Progenitor cell of endocrine pancreas (in vitro differentiated cells): ENCODE measurements around the gene GUSB. TPM values are rescaled to one million over a fixed set of nuclear protein-coding genes. Genes with fewer than 3 reads are reported as not detected.
A peak's percentile ranks its signal among the peaks of the same experiment; 100 is the strongest.
"Not testable (repeated sequence)": the region's sequence is repeated elsewhere in the genome, so short reads cannot be mapped to it uniquely, and the experiment has no call there.

Experiments used
- DNase-seq: peaks from one replicate; pipeline ENCODE4 v3.0.0; 2021; ENCODE audit warnings: low spot score; ENCODE audit not compliant: unreplicated experiment
- H3K27ac Mint-ChIP-seq: 2 replicates; pipeline ENCODE4 v1.8.0; 2021; ENCODE audit warnings: mild to moderate bottlenecking, moderate library complexity, mixed read lengths
- H3K27me3 Mint-ChIP-seq: 2 replicates; pipeline ENCODE4 v1.8.0; 2021; ENCODE audit warnings: mixed read lengths
- H3K36me3 Mint-ChIP-seq: 2 replicates; pipeline ENCODE4 v1.8.0; 2022; ENCODE audit warnings: mixed read lengths; ENCODE audit not compliant: insufficient read depth
- H3K4me1 Mint-ChIP-seq: 2 replicates; pipeline ENCODE4 v1.8.0; 2021; ENCODE audit warnings: low read depth, mixed read lengths
- H3K4me3 Mint-ChIP-seq: 2 replicates; pipeline ENCODE4 v1.8.0; 2021; ENCODE audit warnings: low read depth, mild to moderate bottlenecking, moderate library complexity, mixed read lengths
- H3K9me3 Mint-ChIP-seq: 2 replicates; pipeline ENCODE4 v1.8.0; 2021; ENCODE audit warnings: low read depth, mixed read lengths
- total RNA-seq: library from RNA; stranded (reverse); gene quantifications from 2 replicates; pipeline ENCODE4 v1.2.1, GENCODE V29; 2021
- TF ChIP-seq, protein P1 (sequence below): fragments of 200-600 bp; sonication (generic); IDR thresholded peaks from one replicate; pipeline ENCODE4 v1.5.0; 2021; ENCODE audit warnings: antibody characterized with exemption, mild to moderate bottlenecking; ENCODE audit not compliant: unreplicated experiment

The GUSB gene
- total RNA-seq, 1 donor from 2014 or later: 53.9 TPM

DNA sequence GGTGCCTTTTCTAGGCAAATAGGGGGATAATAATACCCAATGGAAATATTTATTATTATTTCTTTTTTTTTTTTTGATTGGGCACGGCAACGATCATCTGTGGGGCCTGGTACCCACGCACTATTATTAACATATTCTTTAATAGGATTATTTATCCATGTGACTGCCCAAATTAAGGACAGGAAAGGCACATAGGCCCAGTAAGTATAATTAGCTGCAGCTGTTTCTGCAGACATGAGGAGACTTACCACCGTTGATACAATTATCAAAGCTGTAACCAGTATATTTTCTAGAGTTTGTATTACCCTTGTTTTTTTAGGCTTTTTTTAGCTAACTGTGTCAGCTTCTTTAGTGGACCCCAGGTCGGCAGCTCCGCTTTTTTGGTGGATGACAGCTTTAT is 25.2 kb upstream of the GUSB start:
- no peaks in the 10 kb centered on the region for H3K27me3 Mint-ChIP-seq
- no peak for DNase-seq
- H3K27ac Mint-ChIP-seq: no peak overlapping the region
- no peaks in the 10 kb centered on the region for H3K36me3 Mint-ChIP-seq
- H3K4me3 Mint-ChIP-seq: no peak overlapping the region
- peaks cover 21% of the 10 kb centered on the region for H3K4me1 Mint-ChIP-seq
- H3K9me3 Mint-ChIP-seq: peaks cover 4% of the 10 kb centered on the region
- TF ChIP-seq, protein P1, sequence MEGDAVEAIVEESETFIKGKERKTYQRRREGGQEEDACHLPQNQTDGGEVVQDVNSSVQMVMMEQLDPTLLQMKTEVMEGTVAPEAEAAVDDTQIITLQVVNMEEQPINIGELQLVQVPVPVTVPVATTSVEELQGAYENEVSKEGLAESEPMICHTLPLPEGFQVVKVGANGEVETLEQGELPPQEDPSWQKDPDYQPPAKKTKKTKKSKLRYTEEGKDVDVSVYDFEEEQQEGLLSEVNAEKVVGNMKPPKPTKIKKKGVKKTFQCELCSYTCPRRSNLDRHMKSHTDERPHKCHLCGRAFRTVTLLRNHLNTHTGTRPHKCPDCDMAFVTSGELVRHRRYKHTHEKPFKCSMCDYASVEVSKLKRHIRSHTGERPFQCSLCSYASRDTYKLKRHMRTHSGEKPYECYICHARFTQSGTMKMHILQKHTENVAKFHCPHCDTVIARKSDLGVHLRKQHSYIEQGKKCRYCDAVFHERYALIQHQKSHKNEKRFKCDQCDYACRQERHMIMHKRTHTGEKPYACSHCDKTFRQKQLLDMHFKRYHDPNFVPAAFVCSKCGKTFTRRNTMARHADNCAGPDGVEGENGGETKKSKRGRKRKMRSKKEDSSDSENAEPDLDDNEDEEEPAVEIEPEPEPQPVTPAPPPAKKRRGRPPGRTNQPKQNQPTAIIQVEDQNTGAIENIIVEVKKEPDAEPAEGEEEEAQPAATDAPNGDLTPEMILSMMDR: no peak

DNA sequence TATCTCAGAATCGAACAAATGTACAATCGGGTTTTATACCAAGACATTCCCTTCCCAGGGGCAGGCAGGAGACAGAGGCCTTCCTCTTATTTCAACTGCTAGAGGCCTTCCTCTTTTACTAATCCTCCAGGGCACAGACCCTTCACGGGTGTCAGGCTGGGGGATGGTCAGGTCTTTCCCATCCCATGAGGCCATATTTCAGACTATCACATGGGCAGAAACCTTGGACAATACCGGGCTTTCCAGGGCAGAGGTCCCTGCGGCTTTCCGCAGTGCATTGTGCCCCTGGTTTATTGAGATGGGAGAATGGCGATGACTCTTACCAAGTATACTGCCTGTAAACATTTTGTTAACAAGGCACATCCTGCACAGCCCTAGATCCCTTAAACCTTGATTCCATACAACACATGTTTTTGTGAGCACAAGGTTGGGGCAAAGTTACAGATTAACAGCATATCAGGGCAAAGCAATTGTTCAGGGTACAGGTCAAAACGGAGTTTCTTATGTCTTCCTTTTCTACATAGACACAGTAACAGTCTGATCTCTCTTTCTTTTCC is 23.2 kb upstream of the GUSB start:
- Mint-ChIP-seq H3K4me1 (peaks cover 21% of the 10 kb centered on the region), H3K27ac (peak overlapping the region; percentile 27)
- not testable (repeated sequence) for H3K9me3 Mint-ChIP-seq, H3K4me3 Mint-ChIP-seq, DNase-seq, H3K27me3 Mint-ChIP-seq, H3K36me3 Mint-ChIP-seq

DNA sequence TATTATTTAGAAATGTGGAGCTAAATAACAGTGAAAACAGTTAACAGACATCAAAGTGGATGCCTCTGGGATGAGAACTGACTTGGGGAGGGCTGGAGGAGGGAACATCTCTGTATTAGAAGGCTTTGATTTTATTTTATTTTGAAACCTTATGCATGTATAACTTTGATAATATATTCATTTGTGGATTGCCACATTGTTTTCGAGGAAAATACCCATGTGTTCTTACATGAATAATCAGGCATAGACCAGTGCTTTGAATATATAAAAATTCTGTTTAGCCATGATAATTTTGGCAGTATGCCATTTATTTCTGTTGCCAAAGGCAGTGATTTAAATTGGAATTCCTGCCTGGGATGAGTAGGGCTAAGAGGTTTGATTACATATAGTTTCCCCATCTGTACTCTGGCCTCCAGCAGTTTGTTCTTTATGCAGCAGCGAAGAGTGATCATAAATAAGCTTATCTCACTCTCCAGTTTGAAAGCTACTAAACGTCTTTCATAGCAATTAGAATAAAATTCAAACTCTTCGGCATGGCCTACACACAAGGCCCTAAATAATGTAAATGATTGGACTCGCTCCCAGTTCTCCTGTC is 18.9 kb upstream of the GUSB start:
- H3K9me3 Mint-ChIP-seq, H3K27ac Mint-ChIP-seq, H3K4me3 Mint-ChIP-seq: not testable (repeated sequence)

DNA sequence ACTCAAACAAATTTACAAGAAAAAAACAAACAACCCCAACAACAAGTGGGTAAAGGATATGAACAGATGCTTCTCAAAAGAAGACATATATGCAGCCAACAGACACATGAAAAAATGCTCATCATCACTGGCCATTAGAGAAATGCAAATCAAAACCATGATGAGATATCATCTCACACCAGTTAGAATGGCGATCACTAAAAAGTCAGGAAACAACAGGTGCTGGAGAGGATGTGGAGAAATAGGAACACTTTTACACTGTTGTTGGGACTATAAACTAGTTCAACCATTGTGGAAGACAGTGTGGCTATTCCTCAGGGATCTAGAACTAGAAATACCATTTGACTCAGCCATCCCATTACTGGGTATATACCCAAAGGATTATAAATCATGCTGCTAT is 13.0 kb upstream of the GUSB start:
- H3K27ac Mint-ChIP-seq: not testable (repeated sequence)

More for the DNA sequence above, 18.9 kb upstream of the GUSB start:
- not testable (repeated sequence) for H3K36me3 Mint-ChIP-seq, H3K27me3 Mint-ChIP-seq, DNase-seq
- H3K4me1 Mint-ChIP-seq: peaks cover 11% of the 10 kb centered on the region

DNA sequence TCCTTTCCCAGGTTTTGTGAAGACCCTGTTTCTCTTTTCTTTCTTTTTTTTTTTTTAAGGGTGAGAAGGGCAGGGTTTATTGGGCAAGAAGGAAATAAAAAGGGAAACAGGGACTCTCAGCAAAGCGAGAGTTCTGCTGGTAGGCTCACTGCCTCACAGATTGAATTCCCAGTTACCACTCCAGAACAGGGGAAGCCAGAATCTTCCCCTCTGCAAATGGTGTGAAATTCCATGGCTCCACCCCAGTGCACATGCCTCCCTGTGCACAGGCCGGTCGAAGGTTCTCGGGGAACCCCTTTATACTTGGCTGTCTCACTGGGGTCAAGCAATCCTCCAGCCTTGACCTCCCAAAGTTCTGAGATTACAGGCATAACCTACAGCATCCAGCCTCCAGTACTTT is 10.5 kb upstream of the GUSB start:
- Mint-ChIP-seq H3K27ac (no peak overlapping the region), H3K9me3 (no peaks in the 10 kb centered on the region), H3K4me1 (peaks cover 3% of the 10 kb centered on the region), H3K27me3 (no peaks in the 10 kb centered on the region), H3K36me3 (no peaks in the 10 kb centered on the region), H3K4me3 (no peak overlapping the region)
- no peak for DNase-seq
- TF ChIP-seq, protein P1: no peak

More for the DNA sequence above, 13.0 kb upstream of the GUSB start:
- H3K4me3 Mint-ChIP-seq, H3K27me3 Mint-ChIP-seq, H3K36me3 Mint-ChIP-seq, DNase-seq, H3K4me1 Mint-ChIP-seq, H3K9me3 Mint-ChIP-seq: not testable (repeated sequence)

DNA sequence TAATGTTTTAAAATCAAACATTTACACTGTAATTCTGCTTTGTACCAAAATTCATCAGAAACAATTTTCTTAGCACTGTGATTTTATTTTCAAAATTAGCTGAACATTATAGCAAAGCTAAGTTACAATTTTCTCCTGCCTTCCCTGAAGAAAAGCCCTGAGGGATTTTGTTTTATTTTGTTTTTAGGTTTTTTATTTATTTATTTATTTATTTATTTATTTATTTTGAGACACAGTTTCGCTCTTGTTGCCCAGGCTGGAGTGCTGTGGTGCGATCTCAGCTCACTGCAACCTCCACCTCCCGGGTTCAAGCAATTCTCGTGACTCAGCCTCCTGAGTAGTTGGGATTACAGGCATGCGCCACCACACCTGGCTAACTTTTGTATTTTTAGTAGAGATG is 9.8 kb upstream of the GUSB start:
- H3K4me3 Mint-ChIP-seq, H3K27me3 Mint-ChIP-seq, H3K36me3 Mint-ChIP-seq, H3K9me3 Mint-ChIP-seq, DNase-seq, H3K27ac Mint-ChIP-seq, H3K4me1 Mint-ChIP-seq: not testable (repeated sequence)

DNA sequence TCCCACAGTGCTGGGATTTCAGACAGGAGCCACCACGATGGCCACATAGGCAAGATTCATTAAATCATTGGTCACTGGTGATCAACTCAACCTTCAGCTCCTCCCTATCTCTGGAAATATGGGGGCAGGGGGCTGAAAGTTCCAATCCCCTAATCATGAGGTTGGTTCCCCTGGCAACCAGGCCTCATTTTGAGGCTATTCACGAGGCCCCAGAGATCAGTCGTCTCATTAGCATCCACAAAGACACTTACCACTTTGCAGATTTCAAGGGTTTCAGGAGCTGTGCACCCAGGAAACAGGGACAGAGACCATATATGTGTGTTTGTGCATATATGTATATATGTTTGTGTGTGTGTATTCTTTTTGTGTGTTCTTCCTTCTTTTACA is 7.7 kb upstream of the GUSB start:
- Mint-ChIP-seq H3K27ac (no peak overlapping the region), H3K9me3 (no peaks in the 10 kb centered on the region), H3K36me3 (no peaks in the 10 kb centered on the region), H3K4me3 (no peak overlapping the region), H3K27me3 (no peaks in the 10 kb centered on the region), H3K4me1 (peaks cover 3% of the 10 kb centered on the region)
- TF ChIP-seq, protein P1: no peak
- no peak for DNase-seq

DNA sequence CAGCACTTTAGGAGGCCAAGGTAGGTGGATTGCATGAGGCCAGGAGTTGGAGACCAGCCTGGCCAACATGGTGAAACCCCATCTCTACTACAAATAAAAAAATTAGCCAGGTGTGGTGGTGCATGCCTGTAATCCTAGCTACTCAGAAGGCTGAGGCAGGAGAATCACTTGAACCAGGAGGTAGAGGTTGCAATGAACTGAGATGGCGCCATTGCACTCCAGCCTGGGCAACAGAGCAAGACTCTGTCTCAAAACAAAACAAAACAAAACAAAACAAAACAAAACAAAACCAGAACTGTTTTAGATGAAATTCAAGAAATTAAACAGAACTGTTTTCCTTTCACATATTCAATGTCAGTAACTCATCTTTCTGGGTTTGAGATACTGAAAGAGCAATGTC is 6.5 kb upstream of the GUSB start:
- H3K36me3 Mint-ChIP-seq, H3K9me3 Mint-ChIP-seq, DNase-seq, H3K4me1 Mint-ChIP-seq, H3K27ac Mint-ChIP-seq, H3K27me3 Mint-ChIP-seq, H3K4me3 Mint-ChIP-seq: not testable (repeated sequence)
